ENCODE data around the gene NAP1L1.

GRCh38 chr12:76030341-76031080 is 54.0 kb downstream of the NAP1L1 start:
- no peak for TF ChIP-seq POLR2AphosphoS5 (IDR thresholded peaks at IDR 0.05; ENCODE audit: borderline replicate concordance, low read depth, low read length)
- TF ChIP-seq FOXP2 (optimal IDR thresholded peaks at IDR 0.05; ENCODE audit: control extremely low read depth, extremely low read length, insufficient read depth): no peak
